Subcutaneous adipose tissue (tissue), 4 donors: Measurements from ENCODE around the gene NFIB. TPM values are rescaled to one million over a fixed set of nuclear protein-coding genes. Genes with fewer than 3 reads are reported as not detected.

ENCODE experiments used
- CTCF ChIP-seq: fragments of 450-650 bp; IDR thresholded peaks from one replicate; pipeline ENCODE4 v1.5.1; 2016; ENCODE audit warnings: low read depth, mild to moderate bottlenecking, control low read depth, antibody characterized with exemption, moderate library complexity
- total RNA-seq, 4 donors: library from RNA; depleted of rRNA; stranded (reverse); fragments of >200 nt; gene quantifications; one replicate each; pipeline ENCODE4 v1.1.0, GENCODE V29; 2016

NFIB gene
- total RNA-seq, 4 donors from 2014 or later, result 79.2 to 215 (median 126) TPM

- TF ChIP-seq CTCF, result no peak
These were observed 181.2 kb downstream of the NFIB start for GRCh38 chr9:14132775-14133174.

GRCh38 chr9:14131356-14132088 is 182.4 kb downstream of the NFIB start:
- no peak for TF ChIP-seq CTCF

- no peak for TF ChIP-seq CTCF
These were observed 186.3 kb downstream of the NFIB start for GRCh38 chr9:14127656-14128055.

- no peak for TF ChIP-seq CTCF
These were observed 194.0 kb downstream of the NFIB start for GRCh38 chr9:14119694-14120514.

- no peak for TF ChIP-seq CTCF
These were observed 201.7 kb downstream of the NFIB start for GRCh38 chr9:14112226-14112625.

GRCh38 chr9:14111696-14112095 is 202.2 kb downstream of the NFIB start:
- no peak for TF ChIP-seq CTCF

GRCh38 chr9:14107977-14108376 is 206.0 kb downstream of the NFIB start:
- no peak for TF ChIP-seq CTCF
